GM23248 (cell line): ENCODE data around the gene ATF3. TPM values are rescaled to one million over a fixed set of nuclear protein-coding genes. Genes with fewer than 3 reads are reported as not detected.

ENCODE experiments used
- DNase-seq: peaks from one replicate; pipeline ENCODE4 v3.0.0-alpha.2; 2015
- H2AFZ ChIP-seq: fragments of 200-600 bp; sonication (generic); 2 replicates; pipeline ENCODE4 v1.6.1; 2016; ENCODE audit warnings: antibody characterized with exemption
- H3F3A ChIP-seq: fragments of 200-600 bp; sonication (generic); 2 replicates; pipeline ENCODE4 v1.6.1; 2016; ENCODE audit warnings: mild to moderate bottlenecking, antibody characterized with exemption, mixed run types; ENCODE audit not compliant: insufficient read depth
- H3K27ac ChIP-seq: fragments of 200-600 bp; sonication (generic); 2 replicates; pipeline ENCODE4 v1.5.1; 2016; ENCODE audit warnings: mild to moderate bottlenecking
- H3K27me3 ChIP-seq: fragments of 200-600 bp; sonication (generic); replicated peaks from 2 replicates; pipeline ENCODE4 v1.6.1; 2016; ENCODE audit warnings: mild to moderate bottlenecking; ENCODE audit not compliant: insufficient read depth
- H3K36me3 ChIP-seq: fragments of 200-600 bp; sonication (generic); 2 replicates; pipeline ENCODE4 v1.6.1; 2016; ENCODE audit warnings: low read depth, mild to moderate bottlenecking
- H3K4me1 ChIP-seq: fragments of 200-600 bp; sonication (generic); 2 replicates; pipeline ENCODE4 v1.6.1; 2016; ENCODE audit warnings: mild to moderate bottlenecking; ENCODE audit not compliant: insufficient read depth
- H3K4me2 ChIP-seq: fragments of 200-600 bp; sonication (generic); one replicate; pipeline ENCODE4 v1.6.1; 2016; ENCODE audit warnings: mild to moderate bottlenecking; ENCODE audit not compliant: unreplicated experiment
- H3K4me3 ChIP-seq: fragments of 200-600 bp; sonication (generic); 2 replicates; pipeline ENCODE4 v1.5.1; 2016; ENCODE audit warnings: mild to moderate bottlenecking
- H3K79me2 ChIP-seq: fragments of 200-600 bp; sonication (generic); 2 replicates; pipeline ENCODE4 v1.6.1; 2016; ENCODE audit warnings: mild to moderate bottlenecking; ENCODE audit not compliant: insufficient read depth
- H3K9ac ChIP-seq: fragments of 200-600 bp; sonication (generic); 2 replicates; pipeline ENCODE4 v1.6.1; 2016; ENCODE audit warnings: mild to moderate bottlenecking
- H3K9me2 ChIP-seq: fragments of 200-600 bp; sonication (generic); 2 replicates; pipeline ENCODE4 v1.6.1; 2016; ENCODE audit warnings: mixed run types, mild to moderate bottlenecking, moderate library complexity; ENCODE audit not compliant: insufficient read depth
- H3K9me3 ChIP-seq: fragments of 200-600 bp; sonication (generic); one replicate; pipeline ENCODE4 v1.6.1; 2017; ENCODE audit warnings: low read depth
- H4K20me1 ChIP-seq: fragments of 200-600 bp; sonication (generic); 2 replicates; pipeline ENCODE4 v1.6.0; 2016; ENCODE audit not compliant: insufficient read depth
- EZH2 ChIP-seq: fragments of 200-600 bp; sonication (generic); IDR thresholded peaks from 2 replicates; pipeline ENCODE4 v1.6.1; 2018; ENCODE audit warnings: antibody characterized with exemption, mild to moderate bottlenecking; ENCODE audit not compliant: insufficient read depth, poor library complexity, severe bottlenecking
- EZH2phosphoT487 ChIP-seq: fragments of 200-600 bp; sonication (generic); IDR thresholded peaks from 2 replicates; pipeline ENCODE4 v1.6.1; 2018; ENCODE audit warnings: antibody characterized with exemption, moderate library complexity, mild to moderate bottlenecking, low read depth; ENCODE audit not compliant: insufficient read depth
- WGBS, 2 experiments: methylation state at CpG; one replicate each; pipeline ENCODE4 v1.1.6; 2015 to 2017; ENCODE audit warnings: low lambda C conversion rate in 2 of 2, low coverage in 1 of 2; ENCODE audit errors: missing lambda C conversion rate in 2 of 2; 5-methylcytosine and 5-hydroxymethylcytosine counted together
- in situ Hi-C: fragments of 300-500 bp; cut with MboI; formaldehyde crosslinking; loops from 2 replicates; pipeline ENCODE4 v1.15.0; 2020
- polyA plus RNA-seq: library from polyadenylated mRNA; unstranded; fragments of >200 nt; fragmentation: Nextera tagmentation; extraction: Ambion mirVana; gene quantifications from 2 replicates; pipeline ENCODE4 v1.2.1, GENCODE V29; 2016
- total RNA-seq: library from RNA; depleted of rRNA; stranded (reverse); fragments of >200 nt; shearing (Covaris generic); gene quantifications from 2 replicates; pipeline ENCODE4 v1.2.3, GENCODE V29; 2014

The ATF3 gene
- total and polyA plus RNA-seq, 2 experiments from 2014 or later: 0.86 to 1.7 TPM

- Histone ChIP-seq H3K27me3 (no peaks in the 10 kb centered on the region), H3K36me3 (no peaks in the 10 kb centered on the region), H3F3A (peaks cover 36% of the 10 kb centered on the region), H3K27ac (peak overlapping the region; percentile 97), H2AFZ (peak overlapping the region; percentile 45), H3K9me3 (no peaks in the 10 kb centered on the region), H4K20me1 (no peaks in the 10 kb centered on the region), H3K9ac (peak overlapping the region; percentile 83), H3K79me2 (no peaks in the 10 kb centered on the region), H3K4me2 (peak overlapping the region; percentile 66), H3K9me2 (no peaks in the 10 kb centered on the region), H3K4me1 (peaks cover 26% of the 10 kb centered on the region), H3K4me3 (peak overlapping the region; percentile 61)
- WGBS, 2 experiments: 13% methylated on average over 9 of the region's 9 CpGs
- in situ Hi-C loops: loop anchor here (25.0 kb wide), 1 partner anchor 320 kb away; no protein-coding TSS in a partner anchor
- no peak for TF ChIP-seq EZH2phosphoT487
- no peak for TF ChIP-seq EZH2
- peak; percentile 98 for DNase-seq
Measured at GRCh38 chr1:212667223-212668139, 58.9 kb downstream of the ATF3 start.

GRCh38 chr1:212668477-212668876 is 59.9 kb downstream of the ATF3 start:
- in situ Hi-C loops: loop anchor here (25.0 kb wide), 1 partner anchor 319 kb away; no protein-coding TSS in a partner anchor
- Histone ChIP-seq H3K27ac (peak overlapping the region; percentile 97), H3K27me3 (no peaks in the 10 kb centered on the region), H3F3A (peaks cover 36% of the 10 kb centered on the region), H3K4me1 (peaks cover 26% of the 10 kb centered on the region), H3K9ac (peak overlapping the region; percentile 83), H3K36me3 (no peaks in the 10 kb centered on the region), H3K4me3 (peak overlapping the region; percentile 61), H3K9me2 (no peaks in the 10 kb centered on the region), H3K79me2 (no peaks in the 10 kb centered on the region), H3K4me2 (peak overlapping the region; percentile 66), H2AFZ (no peak overlapping the region), H4K20me1 (no peaks in the 10 kb centered on the region), H3K9me3 (no peaks in the 10 kb centered on the region)
- 89 to 94% methylated on average over 5 of the region's 5 CpGs for WGBS, 2 experiments
- DNase-seq: no peak
- TF ChIP-seq EZH2phosphoT487 (no peak), EZH2 (no peak)

GRCh38 chr1:212669102-212669501 is 60.5 kb downstream of the ATF3 start:
- Histone ChIP-seq H3K4me3 (no peak overlapping the region), H3K4me2 (no peak overlapping the region), H3F3A (peaks cover 36% of the 10 kb centered on the region), H3K36me3 (no peaks in the 10 kb centered on the region), H3K9me2 (no peaks in the 10 kb centered on the region), H3K4me1 (peaks cover 26% of the 10 kb centered on the region), H3K27ac (no peak overlapping the region), H3K79me2 (no peaks in the 10 kb centered on the region), H3K9ac (no peak overlapping the region), H2AFZ (no peak overlapping the region), H4K20me1 (no peaks in the 10 kb centered on the region), H3K9me3 (no peaks in the 10 kb centered on the region), H3K27me3 (no peaks in the 10 kb centered on the region)
- no peak for TF ChIP-seq EZH2phosphoT487
- in situ Hi-C loops: loop anchor here (25.0 kb wide), 1 partner anchor 318 kb away; no protein-coding TSS in a partner anchor
- 96 to 98% methylated on average over 2 of the region's 2 CpGs for WGBS, 2 experiments
- peak; percentile 56 for DNase-seq

DNA sequence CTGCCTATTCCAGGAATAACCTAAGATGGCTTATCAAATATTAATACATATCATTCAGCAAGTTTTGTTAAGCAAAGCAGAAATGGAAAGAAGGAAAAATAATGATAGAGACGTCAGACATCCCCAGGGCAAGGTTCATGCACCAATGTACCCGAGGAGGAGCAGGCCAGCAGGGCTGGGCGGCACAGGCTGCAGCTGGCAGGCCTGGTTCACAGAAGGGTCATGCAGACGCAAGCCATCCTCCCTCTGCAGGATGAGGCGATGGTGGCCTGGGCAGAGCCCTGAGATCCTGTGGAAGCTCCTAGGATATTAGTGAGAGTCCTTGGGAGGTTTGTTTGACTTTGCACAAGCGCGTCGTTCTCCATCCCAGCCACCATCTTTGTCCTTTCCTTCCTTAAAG is 61.0 kb downstream of the ATF3 start:
- no peak overlapping the region for H3K4me2 ChIP-seq
- H3K4me3 ChIP-seq: no peak overlapping the region
- H3K9me3 ChIP-seq: no peaks in the 10 kb centered on the region
- no peak for TF ChIP-seq EZH2
- no peak for TF ChIP-seq EZH2phosphoT487
- H2AFZ ChIP-seq: no peak overlapping the region
- H3K4me1 ChIP-seq: peaks cover 26% of the 10 kb centered on the region
- H3K36me3 ChIP-seq: no peaks in the 10 kb centered on the region
- WGBS, 2 experiments: 98 to 99% methylated on average over 8 of the region's 8 CpGs
- no peak overlapping the region for H3K27ac ChIP-seq
- no peaks in the 10 kb centered on the region for H4K20me1 ChIP-seq
- no peak for DNase-seq
- in situ Hi-C loops: loop anchor here (25.0 kb wide), 1 partner anchor 318 kb away; no protein-coding TSS in a partner anchor
- H3K9me2 ChIP-seq: no peaks in the 10 kb centered on the region
- H3K27me3 ChIP-seq: no peaks in the 10 kb centered on the region
- peaks cover 36% of the 10 kb centered on the region for H3F3A ChIP-seq
- no peaks in the 10 kb centered on the region for H3K79me2 ChIP-seq
- no peak overlapping the region for H3K9ac ChIP-seq
